ENCODE results near the gene GALK2.
A peak's percentile ranks its signal among the peaks of the same experiment; 100 is the strongest.

Gene GALK2

DNA sequence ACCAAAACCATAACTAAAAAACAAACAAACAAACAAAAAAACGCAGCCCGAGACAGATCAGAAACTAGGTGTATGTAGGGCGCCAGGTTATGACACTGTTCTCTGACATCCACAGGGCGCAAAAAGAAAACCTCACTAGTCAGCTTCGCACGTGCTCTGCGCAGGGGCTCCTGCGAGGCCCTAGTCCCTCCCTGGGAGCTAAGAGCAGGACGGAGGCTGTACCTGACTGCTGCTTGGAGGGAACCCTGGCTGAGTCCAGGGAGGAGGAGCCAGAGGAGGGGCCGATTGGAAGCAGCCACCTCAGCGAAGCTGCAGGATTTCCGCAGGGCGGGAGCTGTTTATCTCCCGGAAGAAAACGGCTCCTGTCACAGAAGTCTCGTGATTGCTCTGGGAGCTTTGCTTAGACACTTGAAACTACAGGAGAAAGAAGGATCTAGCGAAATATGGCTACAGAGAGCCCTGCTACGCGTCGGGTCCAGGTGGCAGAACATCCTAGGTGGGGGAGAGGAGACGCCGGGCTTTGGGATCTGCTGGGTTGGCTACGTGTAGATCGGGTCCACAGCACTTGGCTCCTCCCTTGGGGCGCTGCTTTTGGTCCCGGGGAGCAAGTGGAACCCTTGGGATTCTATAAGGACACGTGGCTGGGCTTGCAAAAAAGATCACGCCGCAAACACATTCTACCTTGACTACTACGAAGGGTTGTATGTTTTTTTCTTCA is at the start of gene GALK2:
Gene GALK2 (plus strand): TSS at position 368 of the 718 bp plus-strand sequence. CDS start 76 bp downstream, at position 444.
- peaks cover 29% of the 10 kb centered on the region for H3K4me1 Mint-ChIP-seq (ENCODE audit: low read depth)
- peak within 1 kb of the TSS; percentile 97 for H3K27ac Mint-ChIP-seq
- H3K9me3 Mint-ChIP-seq, result no peaks in the 10 kb centered on the region
- DNase-seq, result peak; percentile 86
- peaks cover 16% of the 10 kb centered on the region for H3K36me3 Mint-ChIP-seq (ENCODE audit: low read depth)
- H3K27me3 Mint-ChIP-seq, result no peaks in the 10 kb centered on the region
- H3K4me3 Mint-ChIP-seq, result peak within 1 kb of the TSS; percentile 92

GRCh38 chr15:49120832-49121231 is 49.2 kb upstream of the GALK2 start:
- H3K9me3 Mint-ChIP-seq, result no peaks in the 10 kb centered on the region
- no peaks in the 10 kb centered on the region for H3K27me3 Mint-ChIP-seq
- H3K36me3 Mint-ChIP-seq (ENCODE audit: low read depth), result peaks cover 62% of the 10 kb centered on the region
- H3K4me1 Mint-ChIP-seq (ENCODE audit: low read depth), result peaks cover 2% of the 10 kb centered on the region
- DNase-seq, result no peak
- H3K4me3 Mint-ChIP-seq, result no peak overlapping the region
- no peak overlapping the region for H3K27ac Mint-ChIP-seq

- no peaks in the 10 kb centered on the region for H3K27me3 Mint-ChIP-seq
- no peaks in the 10 kb centered on the region for H3K9me3 Mint-ChIP-seq
- H3K27ac Mint-ChIP-seq, result no peak overlapping the region
- peaks cover 2% of the 10 kb centered on the region for H3K4me1 Mint-ChIP-seq (ENCODE audit: low read depth)
- H3K36me3 Mint-ChIP-seq (ENCODE audit: low read depth), result peaks cover 56% of the 10 kb centered on the region
- no peak for DNase-seq
- no peak overlapping the region for H3K4me3 Mint-ChIP-seq
Observed at GRCh38 chr15:49121901-49122300, 48.1 kb upstream of the GALK2 start.

GRCh38 chr15:49122541-49123062 is 47.4 kb upstream of the GALK2 start:
- no peak for DNase-seq
- Mint-ChIP-seq H3K4me3 (no peak overlapping the region), H3K27ac (no peak overlapping the region), H3K36me3 (ENCODE audit: low read depth) (peaks cover 58% of the 10 kb centered on the region), H3K9me3 (no peaks in the 10 kb centered on the region), H3K27me3 (no peaks in the 10 kb centered on the region), H3K4me1 (ENCODE audit: low read depth) (peaks cover 2% of the 10 kb centered on the region)

DNA sequence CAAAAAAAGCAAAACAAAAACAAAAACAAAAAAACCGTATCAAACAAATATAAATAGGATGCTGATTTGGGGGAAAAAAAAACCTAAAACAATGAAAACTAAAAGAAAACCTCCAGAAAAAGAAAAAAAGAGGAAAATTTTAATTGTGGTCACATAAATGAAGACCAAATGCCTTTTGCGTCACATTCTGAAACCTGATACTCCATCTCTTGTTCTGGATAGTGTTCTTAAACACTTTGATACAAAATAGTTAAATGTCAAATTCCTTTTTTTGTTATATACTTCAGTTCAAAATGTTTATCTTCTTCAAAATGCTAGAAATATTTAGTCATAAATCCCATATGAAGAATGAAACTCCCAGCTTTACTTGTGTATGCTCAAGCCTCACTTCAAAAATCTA is 45.7 kb upstream of the GALK2 start:
- Mint-ChIP-seq H3K4me3 (no peak overlapping the region), H3K4me1 (ENCODE audit: low read depth) (peaks cover 2% of the 10 kb centered on the region), H3K27me3 (no peaks in the 10 kb centered on the region), H3K9me3 (no peaks in the 10 kb centered on the region), H3K36me3 (ENCODE audit: low read depth) (peaks cover 64% of the 10 kb centered on the region), H3K27ac (no peak overlapping the region)
- DNase-seq, result no peak

- H3K4me3 Mint-ChIP-seq, result no peak overlapping the region
- H3K36me3 Mint-ChIP-seq (ENCODE audit: low read depth), result peaks cover 87% of the 10 kb centered on the region
- peak overlapping the region; percentile 5 for H3K27ac Mint-ChIP-seq
- no peak for DNase-seq
- H3K9me3 Mint-ChIP-seq, result no peaks in the 10 kb centered on the region
- no peaks in the 10 kb centered on the region for H3K27me3 Mint-ChIP-seq
- peaks cover 20% of the 10 kb centered on the region for H3K4me1 Mint-ChIP-seq (ENCODE audit: low read depth)
Observed at GRCh38 chr15:49131403-49131802, 38.6 kb upstream of the GALK2 start.

DNA sequence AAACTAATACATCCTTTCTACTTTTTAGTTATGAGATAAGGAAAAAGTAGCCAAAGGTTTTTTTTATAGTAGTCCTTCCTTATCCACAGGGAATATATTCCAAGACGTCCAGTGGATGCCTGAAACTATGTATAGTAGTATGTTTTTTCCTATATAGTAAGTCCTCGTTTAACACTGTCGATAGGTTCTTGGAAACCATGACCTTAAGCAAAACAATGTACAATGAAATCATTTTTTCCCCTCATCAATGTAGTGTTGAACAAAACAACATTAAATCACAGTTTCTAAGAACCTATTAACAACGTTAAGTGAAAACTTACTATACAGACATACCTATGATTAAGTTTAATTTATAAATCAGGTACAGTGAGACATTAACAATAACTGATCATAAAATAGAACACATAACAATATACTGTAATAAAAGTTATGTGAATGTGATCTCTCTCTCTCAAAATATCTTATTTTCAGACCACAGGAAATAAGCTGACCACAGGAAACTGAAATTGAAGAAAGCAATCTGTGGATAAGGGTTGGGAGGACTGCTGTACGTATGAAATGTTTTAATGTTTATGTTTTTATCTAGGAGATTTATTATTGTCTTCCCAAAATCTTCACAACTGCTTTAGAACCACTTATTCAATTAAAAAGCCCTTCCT is 35.2 kb upstream of the GALK2 start:
- H3K27me3 Mint-ChIP-seq, result no peaks in the 10 kb centered on the region
- no peak overlapping the region for H3K4me3 Mint-ChIP-seq
- H3K36me3 Mint-ChIP-seq (ENCODE audit: low read depth), result peaks cover 85% of the 10 kb centered on the region
- DNase-seq, result no peak
- H3K4me1 Mint-ChIP-seq (ENCODE audit: low read depth), result peaks cover 31% of the 10 kb centered on the region
- no peaks in the 10 kb centered on the region for H3K9me3 Mint-ChIP-seq
- peak overlapping the region; percentile 78 for H3K27ac Mint-ChIP-seq

DNA sequence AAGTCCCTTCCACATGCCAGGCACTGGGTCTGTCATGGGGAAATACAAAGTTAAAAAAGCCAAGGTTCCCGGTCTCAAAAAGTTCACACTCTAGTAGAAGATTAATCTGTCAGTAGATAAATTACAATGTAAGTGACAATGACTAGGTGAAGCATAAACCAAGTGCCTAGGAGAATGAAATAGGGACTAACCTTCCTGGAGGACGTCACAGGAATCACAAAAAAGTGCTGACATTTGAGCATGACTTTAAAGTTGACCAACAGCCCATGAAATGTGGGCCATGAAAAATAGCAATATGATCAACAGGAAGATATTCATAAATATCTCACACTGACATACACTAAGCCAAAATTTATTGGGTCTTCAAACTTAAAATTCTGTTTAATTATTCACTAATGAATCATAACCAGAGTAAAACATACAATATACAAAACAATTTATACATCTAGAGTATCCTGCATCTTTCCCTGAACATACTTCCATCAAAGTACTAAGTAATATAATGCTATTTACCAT is 34.6 kb upstream of the GALK2 start:
- Mint-ChIP-seq H3K27me3 (no peaks in the 10 kb centered on the region), H3K27ac (peak overlapping the region; percentile 78), H3K9me3 (no peaks in the 10 kb centered on the region), H3K4me3 (no peak overlapping the region), H3K4me1 (ENCODE audit: low read depth) (peaks cover 31% of the 10 kb centered on the region), H3K36me3 (ENCODE audit: low read depth) (peaks cover 85% of the 10 kb centered on the region)
- no peak for DNase-seq

GRCh38 chr15:49135911-49136310 is 34.1 kb upstream of the GALK2 start:
- no peak for DNase-seq
- Mint-ChIP-seq H3K4me3 (no peak overlapping the region), H3K27me3 (no peaks in the 10 kb centered on the region), H3K4me1 (ENCODE audit: low read depth) (peaks cover 31% of the 10 kb centered on the region), H3K27ac (peak overlapping the region; percentile 78), H3K9me3 (no peaks in the 10 kb centered on the region), H3K36me3 (ENCODE audit: low read depth) (peaks cover 87% of the 10 kb centered on the region)

GRCh38 chr15:49137861-49138260 is 32.2 kb upstream of the GALK2 start:
- no peak overlapping the region for H3K4me3 Mint-ChIP-seq
- H3K27ac Mint-ChIP-seq, result peak overlapping the region; percentile 62
- H3K4me1 Mint-ChIP-seq (ENCODE audit: low read depth), result peaks cover 34% of the 10 kb centered on the region
- no peaks in the 10 kb centered on the region for H3K9me3 Mint-ChIP-seq
- H3K27me3 Mint-ChIP-seq, result no peaks in the 10 kb centered on the region
- no peak for DNase-seq
- H3K36me3 Mint-ChIP-seq (ENCODE audit: low read depth), result peaks cover 91% of the 10 kb centered on the region

DNA sequence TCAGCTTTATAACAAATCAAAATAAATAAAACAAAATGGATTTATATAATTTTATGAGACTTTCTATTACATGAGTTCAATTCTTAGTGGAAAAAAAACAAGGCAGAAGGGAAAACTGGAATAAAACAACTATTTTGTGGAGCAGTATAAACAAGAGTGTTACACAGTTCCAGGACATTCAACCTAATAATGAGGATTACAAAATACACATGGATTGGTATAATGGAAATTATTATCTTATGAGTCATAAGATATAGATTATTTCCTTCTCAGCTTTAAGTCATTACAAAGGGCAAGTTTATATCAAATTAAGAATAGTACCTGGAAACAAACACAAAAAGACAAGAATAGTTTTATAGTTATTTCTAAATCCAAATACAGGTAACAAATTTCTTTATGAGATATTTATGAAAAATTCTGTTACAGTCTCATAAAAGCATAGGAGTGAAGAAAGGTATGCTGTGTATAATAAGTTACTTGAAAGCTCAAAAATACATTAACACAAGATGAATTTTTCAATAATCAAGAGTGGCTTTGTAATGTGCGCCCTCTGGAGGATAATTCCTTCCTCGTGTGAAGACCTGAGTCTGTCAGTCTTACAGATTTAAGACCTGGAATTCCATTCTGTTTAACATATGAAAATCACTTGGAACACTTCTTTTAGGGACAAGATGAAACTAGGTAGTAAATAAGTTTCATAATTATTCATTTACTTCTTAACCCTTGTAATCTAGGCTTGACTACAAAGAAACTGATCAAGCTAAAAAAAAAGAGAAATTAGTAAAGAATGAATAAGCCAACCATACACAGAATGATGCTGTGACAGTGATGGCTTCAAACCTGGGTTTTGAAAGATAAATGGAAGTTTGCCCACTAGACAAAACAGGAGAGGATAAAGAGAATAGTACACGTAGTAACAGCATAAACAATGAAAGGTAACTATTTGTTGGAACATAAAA is 24.1 kb upstream of the GALK2 start:
- Mint-ChIP-seq H3K4me1 (ENCODE audit: low read depth) (peaks cover 55% of the 10 kb centered on the region), H3K27ac (peak overlapping the region; percentile 29), H3K9me3 (no peaks in the 10 kb centered on the region), H3K36me3 (ENCODE audit: low read depth) (peaks cover 68% of the 10 kb centered on the region), H3K4me3 (no peak overlapping the region), H3K27me3 (no peaks in the 10 kb centered on the region)
- no peak for DNase-seq

DNA sequence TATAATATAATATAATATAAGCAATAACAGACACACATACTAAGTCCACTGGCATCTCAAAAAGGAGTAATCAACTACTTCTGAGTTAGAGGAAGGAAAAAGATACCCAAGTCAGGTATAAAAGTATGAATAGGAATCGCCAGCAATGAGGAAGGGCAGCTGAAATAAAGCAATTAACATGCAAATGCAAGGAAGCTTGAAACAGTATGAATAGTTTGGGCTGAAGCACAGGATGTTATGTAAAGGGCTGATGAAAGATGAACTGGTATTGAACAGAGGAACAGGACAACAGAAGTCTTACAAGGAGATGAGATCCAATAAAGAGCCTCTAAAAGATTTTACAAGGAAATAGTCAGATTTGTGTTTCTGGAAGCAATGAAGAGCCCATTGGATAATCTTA is 21.7 kb upstream of the GALK2 start:
- H3K4me3 Mint-ChIP-seq, result no peak overlapping the region
- DNase-seq, result no peak
- no peaks in the 10 kb centered on the region for H3K9me3 Mint-ChIP-seq
- peaks cover 59% of the 10 kb centered on the region for H3K36me3 Mint-ChIP-seq (ENCODE audit: low read depth)
- H3K27ac Mint-ChIP-seq, result peak overlapping the region; percentile 7
- no peaks in the 10 kb centered on the region for H3K27me3 Mint-ChIP-seq
- H3K4me1 Mint-ChIP-seq (ENCODE audit: low read depth), result peaks cover 64% of the 10 kb centered on the region

DNA sequence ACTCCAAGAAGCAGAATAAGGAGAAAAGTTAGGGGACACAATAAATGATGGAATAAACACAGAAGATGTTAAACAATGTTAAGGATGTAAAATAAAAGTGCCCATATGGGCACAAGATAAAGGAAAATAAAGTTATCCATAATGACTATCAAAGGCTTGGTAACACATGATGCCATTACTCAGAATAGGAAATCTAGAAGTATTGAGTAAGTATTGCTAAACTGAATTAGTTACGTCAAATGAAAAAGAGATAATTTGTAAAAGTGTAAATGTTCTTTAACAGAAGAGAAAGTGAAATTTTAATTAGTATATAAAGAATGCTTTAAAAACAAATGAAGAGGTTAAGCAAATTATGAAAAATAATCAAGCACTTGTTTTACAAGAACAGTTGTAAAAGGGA is 21.3 kb upstream of the GALK2 start:
- no peaks in the 10 kb centered on the region for H3K9me3 Mint-ChIP-seq
- peaks cover 68% of the 10 kb centered on the region for H3K4me1 Mint-ChIP-seq (ENCODE audit: low read depth)
- no peak overlapping the region for H3K4me3 Mint-ChIP-seq
- H3K27ac Mint-ChIP-seq, result peak overlapping the region; percentile 7
- H3K36me3 Mint-ChIP-seq (ENCODE audit: low read depth), result peaks cover 58% of the 10 kb centered on the region
- no peak for DNase-seq
- H3K27me3 Mint-ChIP-seq, result no peaks in the 10 kb centered on the region

- no peak for DNase-seq
- Mint-ChIP-seq H3K36me3 (ENCODE audit: low read depth) (peaks cover 65% of the 10 kb centered on the region), H3K4me3 (no peak overlapping the region), H3K27ac (no peak overlapping the region), H3K4me1 (ENCODE audit: low read depth) (peaks cover 63% of the 10 kb centered on the region), H3K9me3 (no peaks in the 10 kb centered on the region), H3K27me3 (no peaks in the 10 kb centered on the region)
Observed at GRCh38 chr15:49151831-49152230, 18.2 kb upstream of the GALK2 start.

Measured in activated T-cell treated with anti-CD3 and anti-CD28 coated beads, Interleukin-2, amount 50 U/mL, for 24 hours (primary cell).